ENCODE results near the gene TMEM208.

- TF ChIP-seq CTCF (IDR thresholded peaks at IDR 0.05) = no peak
- TF ChIP-seq POLR2A (IDR thresholded peaks at IDR 0.05) = no peak
- TF ChIP-seq POLR2AphosphoS5 (IDR thresholded peaks at IDR 0.05) = no peak
Measured at GRCh38 chr16:67264866-67265265, 37.9 kb downstream of the TMEM208 start.
